ENCODE measurements around the gene TLR8.

DNA sequence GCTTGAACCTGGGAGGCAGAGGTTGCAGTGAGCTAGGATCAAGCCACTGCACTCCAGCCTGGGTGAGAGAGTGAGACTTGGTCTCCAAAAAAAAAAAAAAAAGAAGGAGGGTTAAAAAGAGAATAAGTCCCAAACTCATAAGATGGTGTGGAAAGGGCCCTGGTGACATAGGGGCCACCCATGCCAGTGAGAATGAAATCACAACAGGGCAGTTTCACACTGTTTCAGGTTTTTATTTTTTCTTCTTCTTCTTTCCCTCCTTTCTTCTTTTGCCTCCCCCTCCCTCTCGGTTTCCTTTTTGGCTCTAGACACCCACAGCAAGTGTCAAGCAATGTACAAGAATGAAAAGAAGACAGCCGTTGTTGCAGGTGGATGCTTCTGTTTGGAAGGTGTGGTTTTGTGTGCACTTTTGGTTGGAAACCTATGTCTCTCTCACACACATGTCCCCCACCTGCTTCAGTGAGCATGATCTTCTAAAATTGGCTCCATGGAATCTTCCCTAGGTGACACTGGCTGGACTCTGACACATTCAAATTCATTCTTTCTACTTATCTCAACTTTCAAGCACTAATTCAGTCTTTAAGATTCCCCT is 14.4 kb upstream of the TLR8 start:
- TF ChIP-seq CTCF (IDR thresholded peaks at IDR 0.05; ENCODE audit: low read depth, low read length, poor library complexity, severe bottlenecking): no peak
- no peak for TF ChIP-seq EZH2phosphoT487 (IDR thresholded peaks at IDR 0.05; ENCODE audit: borderline replicate concordance, low read length)
